Activated CD8-positive, alpha-beta memory T cell treated with anti-CD3 and anti-CD28 coated beads, Interleukin-2, amount 50 U/mL, for 24 hours (primary cell): ENCODE data around the gene DUSP21.
A peak's percentile ranks its signal among the peaks of the same experiment; 100 is the strongest.
"Not testable (repeated sequence)": the region's sequence is repeated elsewhere in the genome, so short reads cannot be mapped to it uniquely, and the experiment has no call there.

Source experiments
- DNase-seq: peaks from one replicate; pipeline ENCODE4 v3.0.0-alpha.2; 2020; ENCODE audit errors: extremely low read depth

The DUSP21 gene

GRCh38 chrX:44843753-44844152, at the start of gene DUSP21:
Gene DUSP21, plus strand, starts transcription at chrX:44844021. Its CDS starts 112 bp downstream, at chrX:44844133.
- DNase-seq: no peak

GRCh38 chrX:44795945-44796450, 47.8 kb upstream of the DUSP21 start:
- no peak for DNase-seq

- DNase-seq: no peak
These were observed 41.2 kb upstream of the DUSP21 start for GRCh38 chrX:44802613-44803012.

GRCh38 chrX:44815681-44816080, 28.1 kb upstream of the DUSP21 start:
- no peak for DNase-seq

- no peak for DNase-seq
These were observed 27.5 kb upstream of the DUSP21 start for GRCh38 chrX:44816367-44816766.

GRCh38 chrX:44817029-44817428, 26.8 kb upstream of the DUSP21 start:
- no peak for DNase-seq

- DNase-seq: no peak
These were observed 21.2 kb upstream of the DUSP21 start for GRCh38 chrX:44822601-44823000.

- DNase-seq: not testable (repeated sequence)
These were observed 20.6 kb upstream of the DUSP21 start for GRCh38 chrX:44823193-44823592.

GRCh38 chrX:44828008-44828605, 15.7 kb upstream of the DUSP21 start:
- DNase-seq: no peak

GRCh38 chrX:44829832-44830231, 14.0 kb upstream of the DUSP21 start:
- no peak for DNase-seq

- no peak for DNase-seq
These were observed 1.1 kb upstream of the DUSP21 start for GRCh38 chrX:44842550-44843317.

GRCh38 chrX:44843318-44843702, 511 bp upstream of the DUSP21 start:
- no peak for DNase-seq

GRCh38 chrX:44844204-44844603, 383 bp downstream of the DUSP21 start:
- no peak for DNase-seq

- not testable (repeated sequence) for DNase-seq
These were observed 7.1 kb downstream of the DUSP21 start for GRCh38 chrX:44850891-44851290.

- DNase-seq: no peak
These were observed 27.4 kb downstream of the DUSP21 start for GRCh38 chrX:44871114-44871645.

- DNase-seq: no peak
These were observed 28.4 kb downstream of the DUSP21 start for GRCh38 chrX:44871931-44872820.

- DNase-seq: peak; percentile 83
These were observed 29.1 kb downstream of the DUSP21 start, which contains the start of gene KDM6A for GRCh38 chrX:44872821-44873414. Gene KDM6A, plus strand, starts transcription at chrX:44873188. Its CDS starts 364 bp downstream, at chrX:44873552.

GRCh38 chrX:44873415-44874276, 29.8 kb downstream of the DUSP21 start:
- no peak for DNase-seq

- DNase-seq: no peak
These were observed 30.8 kb downstream of the DUSP21 start for GRCh38 chrX:44874420-44875184.

- no peak for DNase-seq
These were observed 31.3 kb downstream of the DUSP21 start for GRCh38 chrX:44875185-44875489.
